ENCODE data around the gene KIR2DL1.

DNA sequence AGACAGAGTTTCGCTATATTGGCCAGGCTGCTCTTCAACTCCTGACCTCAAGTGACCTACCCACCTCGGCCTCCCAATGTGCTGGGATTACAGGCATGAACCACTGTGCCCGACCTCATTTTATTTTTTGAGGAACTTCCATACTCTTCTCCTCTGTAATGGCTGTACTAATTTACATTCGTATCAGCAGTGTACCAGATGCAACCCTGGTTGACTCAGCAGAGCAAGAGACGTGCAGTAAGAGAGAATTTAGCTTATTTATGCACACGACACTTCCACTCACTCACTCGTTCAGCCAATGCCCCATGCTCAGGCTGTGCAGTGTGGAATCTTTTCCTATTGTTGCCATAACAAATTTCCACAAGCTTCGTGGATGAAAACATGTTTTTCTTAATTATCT lies 38.4 kb upstream of the KIR2DL1 start:
- TF ChIP-seq, protein P1, sequence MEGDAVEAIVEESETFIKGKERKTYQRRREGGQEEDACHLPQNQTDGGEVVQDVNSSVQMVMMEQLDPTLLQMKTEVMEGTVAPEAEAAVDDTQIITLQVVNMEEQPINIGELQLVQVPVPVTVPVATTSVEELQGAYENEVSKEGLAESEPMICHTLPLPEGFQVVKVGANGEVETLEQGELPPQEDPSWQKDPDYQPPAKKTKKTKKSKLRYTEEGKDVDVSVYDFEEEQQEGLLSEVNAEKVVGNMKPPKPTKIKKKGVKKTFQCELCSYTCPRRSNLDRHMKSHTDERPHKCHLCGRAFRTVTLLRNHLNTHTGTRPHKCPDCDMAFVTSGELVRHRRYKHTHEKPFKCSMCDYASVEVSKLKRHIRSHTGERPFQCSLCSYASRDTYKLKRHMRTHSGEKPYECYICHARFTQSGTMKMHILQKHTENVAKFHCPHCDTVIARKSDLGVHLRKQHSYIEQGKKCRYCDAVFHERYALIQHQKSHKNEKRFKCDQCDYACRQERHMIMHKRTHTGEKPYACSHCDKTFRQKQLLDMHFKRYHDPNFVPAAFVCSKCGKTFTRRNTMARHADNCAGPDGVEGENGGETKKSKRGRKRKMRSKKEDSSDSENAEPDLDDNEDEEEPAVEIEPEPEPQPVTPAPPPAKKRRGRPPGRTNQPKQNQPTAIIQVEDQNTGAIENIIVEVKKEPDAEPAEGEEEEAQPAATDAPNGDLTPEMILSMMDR (conservative IDR thresholded peaks at IDR 0.05; ENCODE audit: low read length), result no peak
- no peak for TF ChIP-seq EZH2phosphoT487 (IDR thresholded peaks at IDR 0.05; ENCODE audit: borderline replicate concordance, low read depth, low read length)

All from OCI-LY7 (cell line).